ENCODE measurements around the gene INPP4A. TPM values are rescaled to one million over a fixed set of nuclear protein-coding genes. Genes with fewer than 3 reads are reported as not detected.
A peak's percentile ranks its signal among the peaks of the same experiment; 100 is the strongest.

INPP4A gene
- total and polyA plus RNA-seq, 2 of the 13 experiments (the other 11 are each of a cell fraction or from before 2014, with no cell fraction given) = 10.1 to 10.9 TPM

DNA sequence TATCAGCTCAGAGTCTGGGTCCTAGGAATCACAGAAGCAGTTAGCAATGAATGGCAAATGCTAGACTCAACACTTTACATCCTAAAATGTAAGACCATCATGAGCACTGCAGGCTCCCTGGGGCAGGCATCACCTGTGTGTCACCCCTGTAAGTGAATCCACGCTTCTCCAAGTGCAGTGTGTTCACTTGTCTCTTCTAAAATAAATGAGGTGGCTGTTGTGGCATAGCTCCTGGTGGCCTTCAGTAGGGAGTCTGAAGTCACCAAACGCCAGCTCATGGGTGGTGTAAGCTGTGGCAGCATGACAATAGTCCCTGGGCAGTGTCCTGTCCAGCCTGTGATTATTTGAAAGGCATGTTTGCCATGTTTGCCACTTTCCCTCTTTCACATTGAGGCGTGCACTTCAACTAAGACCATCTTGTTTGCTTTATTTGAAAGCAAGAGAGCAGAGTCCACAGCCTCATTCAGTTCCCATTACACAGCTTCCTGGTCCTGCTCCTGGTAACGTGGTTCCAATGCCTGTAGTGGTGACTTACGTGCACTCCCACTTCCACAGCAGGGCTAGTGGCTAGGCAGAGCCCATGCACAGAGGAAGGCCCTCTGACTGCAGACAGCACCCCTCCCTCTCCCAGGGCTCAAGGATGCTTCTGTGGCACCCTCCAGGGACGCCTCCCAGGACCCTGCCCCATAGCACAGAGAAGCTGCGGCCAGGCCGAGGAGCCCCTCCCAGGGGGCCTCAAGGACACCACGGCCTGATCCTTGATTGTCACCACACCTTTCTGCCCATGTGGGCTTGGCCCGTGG, 139.4 kb downstream of the INPP4A start (continued):
- TF ChIP-seq ZNF704 (CRISPR knock-in tag; IDR thresholded peaks at IDR 0.05; ENCODE audit: borderline replicate concordance) (0 out of 2 replicates have a peak, but pooled peaks have one; percentile 21), TBX3 (IDR thresholded peaks at IDR 0.05; ENCODE audit: borderline replicate concordance) (no peak), REL (CRISPR knock-in tag; conservative IDR thresholded peaks at IDR 0.05) (no peak), KMT2B (CRISPR knock-in tag; IDR thresholded peaks at IDR 0.05) (no peak; the same call in 1 of the 2 replicates), FOXC1 (CRISPR knock-in tag; IDR thresholded peaks at IDR 0.05; ENCODE audit: borderline replicate concordance) (0 out of 2 replicates have a peak, but pooled peaks have one; percentile 64), ZBTB38 (CRISPR knock-in tag; IDR thresholded peaks at IDR 0.05) (peak; percentile 86), DNMT3B (CRISPR knock-in tag; conservative IDR thresholded peaks at IDR 0.05) (no peak), ZNF335 (CRISPR knock-in tag; IDR thresholded peaks at IDR 0.05) (no peak), HNRNPK (IDR thresholded peaks at IDR 0.05; ENCODE audit: low read depth, low read length, poor library complexity, severe bottlenecking) (no peak), ZNF75D (CRISPR knock-in tag; IDR thresholded peaks at IDR 0.05; ENCODE audit: borderline replicate concordance) (no peak), ZFP91 (CRISPR knock-in tag; IDR thresholded peaks at IDR 0.05; ENCODE audit: borderline replicate concordance) (peak; percentile 81), ZNF12 (CRISPR knock-in tag; IDR thresholded peaks at IDR 0.05) (peak; percentile 7; the same call in 1 of the 2 replicates), ZNF816 (CRISPR knock-in tag; IDR thresholded peaks at IDR 0.05; ENCODE audit: borderline replicate concordance) (no peak; the same call in 1 of the 2 replicates), MYC (CRISPR knock-in tag; IDR thresholded peaks at IDR 0.05; ENCODE audit: borderline replicate concordance) (peak; percentile 86), HES4 (CRISPR knock-in tag; IDR thresholded peaks at IDR 0.05; ENCODE audit: borderline replicate concordance) (no peak), ZSCAN31 (CRISPR knock-in tag; IDR thresholded peaks at IDR 0.05; ENCODE audit: low read depth) (peak; percentile 91), PHB2 (IDR thresholded peaks at IDR 0.05; ENCODE audit: partially characterized antibody) (no peak), ZNF710 (CRISPR knock-in tag; IDR thresholded peaks at IDR 0.05; ENCODE audit: borderline replicate concordance) (peak; percentile 85), ELF1 (CRISPR knock-in tag; IDR thresholded peaks at IDR 0.05) (peak; percentile 84), FOXM1 (CRISPR knock-in tag; IDR thresholded peaks at IDR 0.05) (0 out of 2 replicates have a peak, but pooled peaks have one; percentile 31)
- TF ChIP-seq, protein P1, sequence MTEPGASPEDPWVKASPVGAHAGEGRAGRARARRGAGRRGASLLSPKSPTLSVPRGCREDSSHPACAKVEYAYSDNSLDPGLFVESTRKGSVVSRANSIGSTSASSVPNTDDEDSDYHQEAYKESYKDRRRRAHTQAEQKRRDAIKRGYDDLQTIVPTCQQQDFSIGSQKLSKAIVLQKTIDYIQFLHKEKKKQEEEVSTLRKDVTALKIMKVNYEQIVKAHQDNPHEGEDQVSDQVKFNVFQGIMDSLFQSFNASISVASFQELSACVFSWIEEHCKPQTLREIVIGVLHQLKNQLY (CRISPR knock-in tag; IDR thresholded peaks at IDR 0.05) = no peak
- TF ChIP-seq, protein P2, sequence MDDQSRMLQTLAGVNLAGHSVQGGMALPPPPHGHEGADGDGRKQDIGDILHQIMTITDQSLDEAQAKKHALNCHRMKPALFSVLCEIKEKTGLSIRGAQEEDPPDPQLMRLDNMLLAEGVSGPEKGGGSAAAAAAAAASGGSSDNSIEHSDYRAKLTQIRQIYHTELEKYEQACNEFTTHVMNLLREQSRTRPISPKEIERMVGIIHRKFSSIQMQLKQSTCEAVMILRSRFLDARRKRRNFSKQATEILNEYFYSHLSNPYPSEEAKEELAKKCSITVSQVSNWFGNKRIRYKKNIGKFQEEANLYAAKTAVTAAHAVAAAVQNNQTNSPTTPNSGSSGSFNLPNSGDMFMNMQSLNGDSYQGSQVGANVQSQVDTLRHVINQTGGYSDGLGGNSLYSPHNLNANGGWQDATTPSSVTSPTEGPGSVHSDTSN (CRISPR knock-in tag; IDR thresholded peaks at IDR 0.05; ENCODE audit: borderline replicate concordance) = no peak
